ENCODE measurements around the gene SLC25A48. TPM values are rescaled to one million over a fixed set of nuclear protein-coding genes. Genes with fewer than 3 reads are reported as not detected.

The SLC25A48 gene
- total RNA-seq, 1 donor from 2014 or later: 0.52 TPM

GRCh38 chr5:135887447-135887864 is 53.0 kb downstream of the SLC25A48 start:
- H3K4me3 ChIP-seq (ENCODE audit: low read length in 3 of 3): no peak overlapping the region
- H3K36me3 ChIP-seq (ENCODE audit: control insufficient read depth in 3 of 3, insufficient read depth in 3 of 3, low read length in 3 of 3): no peaks in the 10 kb centered on the region
- H3K9me3 ChIP-seq (ENCODE audit: control insufficient read depth in 3 of 3, low read length in 3 of 3): no peaks in the 10 kb centered on the region
- H3K9ac ChIP-seq (ENCODE audit: low read depth in 1 of 3, low read length in 3 of 3): no peak overlapping the region
- H3K27ac ChIP-seq (ENCODE audit: low read depth, low read length): no peak overlapping the region
- peaks cover 9 to 13% (median 13%) of the 10 kb centered on the region in 3 donors for H3K27me3 ChIP-seq (ENCODE audit: control insufficient read depth in 3 of 3, insufficient read depth in 3 of 3, low read length in 3 of 3)
- H3K4me1 ChIP-seq (ENCODE audit: control insufficient read depth in 3 of 3, insufficient read depth in 3 of 3, low read length in 3 of 3): peaks cover 0 to 2% (median 0%) of the 10 kb centered on the region in 3 donors

- Histone ChIP-seq H3K27me3 (ENCODE audit: control insufficient read depth in 3 of 3, insufficient read depth in 3 of 3, low read length in 3 of 3) (peaks cover 9 to 13% (median 13%) of the 10 kb centered on the region in 3 donors), H3K27ac (ENCODE audit: low read depth, low read length) (no peak overlapping the region), H3K4me3 (ENCODE audit: low read length in 3 of 3) (no peak overlapping the region), H3K36me3 (ENCODE audit: control insufficient read depth in 3 of 3, insufficient read depth in 3 of 3, low read length in 3 of 3) (no peaks in the 10 kb centered on the region), H3K9ac (ENCODE audit: low read depth in 1 of 3, low read length in 3 of 3) (no peak overlapping the region), H3K4me1 (ENCODE audit: control insufficient read depth in 3 of 3, insufficient read depth in 3 of 3, low read length in 3 of 3) (peaks cover 0 to 2% (median 0%) of the 10 kb centered on the region in 3 donors), H3K9me3 (ENCODE audit: control insufficient read depth in 3 of 3, low read length in 3 of 3) (no peaks in the 10 kb centered on the region)
Observed at GRCh38 chr5:135887881-135888614, 53.6 kb downstream of the SLC25A48 start.

- Histone ChIP-seq H3K4me1 (ENCODE audit: control insufficient read depth in 3 of 3, insufficient read depth in 3 of 3, low read length in 3 of 3) (peaks cover 0 to 2% (median 0%) of the 10 kb centered on the region in 3 donors), H3K27ac (ENCODE audit: low read depth, low read length) (no peak overlapping the region), H3K27me3 (ENCODE audit: control insufficient read depth in 3 of 3, insufficient read depth in 3 of 3, low read length in 3 of 3) (peaks cover 2 to 8% (median 3%) of the 10 kb centered on the region in 3 donors), H3K36me3 (ENCODE audit: control insufficient read depth in 3 of 3, insufficient read depth in 3 of 3, low read length in 3 of 3) (no peaks in the 10 kb centered on the region), H3K4me3 (ENCODE audit: low read length in 3 of 3) (no peak overlapping the region), H3K9ac (ENCODE audit: low read depth in 1 of 3, low read length in 3 of 3) (no peak overlapping the region), H3K9me3 (ENCODE audit: control insufficient read depth in 3 of 3, low read length in 3 of 3) (no peaks in the 10 kb centered on the region)
Observed at GRCh38 chr5:135890296-135890695, 55.8 kb downstream of the SLC25A48 start.

- no peak overlapping the region for H3K9ac ChIP-seq (ENCODE audit: low read depth in 1 of 3, low read length in 3 of 3)
- H3K9me3 ChIP-seq (ENCODE audit: control insufficient read depth in 3 of 3, low read length in 3 of 3): no peaks in the 10 kb centered on the region
- H3K36me3 ChIP-seq (ENCODE audit: control insufficient read depth in 3 of 3, insufficient read depth in 3 of 3, low read length in 3 of 3): no peaks in the 10 kb centered on the region
- no peak overlapping the region for H3K4me3 ChIP-seq (ENCODE audit: low read length in 3 of 3)
- peaks cover 0 to 2% (median 0%) of the 10 kb centered on the region in 3 donors for H3K4me1 ChIP-seq (ENCODE audit: control insufficient read depth in 3 of 3, insufficient read depth in 3 of 3, low read length in 3 of 3)
- H3K27ac ChIP-seq (ENCODE audit: low read depth, low read length): no peak overlapping the region
- H3K27me3 ChIP-seq (ENCODE audit: control insufficient read depth in 3 of 3, insufficient read depth in 3 of 3, low read length in 3 of 3): peaks cover 0 to 6% (median 3%) of the 10 kb centered on the region in 3 donors
Observed at GRCh38 chr5:135890867-135891266, 56.4 kb downstream of the SLC25A48 start.

- Histone ChIP-seq H3K36me3 (ENCODE audit: control insufficient read depth in 3 of 3, insufficient read depth in 3 of 3, low read length in 3 of 3) (no peaks in the 10 kb centered on the region), H3K27ac (ENCODE audit: low read depth, low read length) (no peak overlapping the region), H3K27me3 (ENCODE audit: control insufficient read depth in 3 of 3, insufficient read depth in 3 of 3, low read length in 3 of 3) (peaks cover 0 to 6% (median 3%) of the 10 kb centered on the region in 3 donors), H3K4me3 (ENCODE audit: low read length in 3 of 3) (no peak overlapping the region), H3K4me1 (ENCODE audit: control insufficient read depth in 3 of 3, insufficient read depth in 3 of 3, low read length in 3 of 3) (peaks cover 0 to 2% (median 0%) of the 10 kb centered on the region in 3 donors), H3K9ac (ENCODE audit: low read depth in 1 of 3, low read length in 3 of 3) (no peak overlapping the region), H3K9me3 (ENCODE audit: control insufficient read depth in 3 of 3, low read length in 3 of 3) (no peaks in the 10 kb centered on the region)
Observed at GRCh38 chr5:135891268-135891667, 56.8 kb downstream of the SLC25A48 start.

- Histone ChIP-seq H3K36me3 (ENCODE audit: control insufficient read depth in 3 of 3, insufficient read depth in 3 of 3, low read length in 3 of 3) (no peaks in the 10 kb centered on the region), H3K27me3 (ENCODE audit: control insufficient read depth in 3 of 3, insufficient read depth in 3 of 3, low read length in 3 of 3) (peaks cover 0 to 6% (median 3%) of the 10 kb centered on the region in 3 donors), H3K4me3 (ENCODE audit: low read length in 3 of 3) (no peak overlapping the region), H3K4me1 (ENCODE audit: control insufficient read depth in 3 of 3, insufficient read depth in 3 of 3, low read length in 3 of 3) (peaks cover 0 to 2% (median 0%) of the 10 kb centered on the region in 3 donors), H3K9ac (ENCODE audit: low read depth in 1 of 3, low read length in 3 of 3) (no peak overlapping the region), H3K27ac (ENCODE audit: low read depth, low read length) (no peak overlapping the region), H3K9me3 (ENCODE audit: control insufficient read depth in 3 of 3, low read length in 3 of 3) (no peaks in the 10 kb centered on the region)
Observed at GRCh38 chr5:135891791-135892190, 57.3 kb downstream of the SLC25A48 start.

GRCh38 chr5:135894276-135894675 is 59.8 kb downstream of the SLC25A48 start:
- Histone ChIP-seq H3K9ac (ENCODE audit: low read depth in 1 of 3, low read length in 3 of 3) (no peak overlapping the region), H3K4me1 (ENCODE audit: control insufficient read depth in 3 of 3, insufficient read depth in 3 of 3, low read length in 3 of 3) (no peaks in the 10 kb centered on the region), H3K36me3 (ENCODE audit: control insufficient read depth in 3 of 3, insufficient read depth in 3 of 3, low read length in 3 of 3) (no peaks in the 10 kb centered on the region), H3K27ac (ENCODE audit: low read depth, low read length) (no peak overlapping the region), H3K9me3 (ENCODE audit: control insufficient read depth in 3 of 3, low read length in 3 of 3) (no peaks in the 10 kb centered on the region), H3K27me3 (ENCODE audit: control insufficient read depth in 3 of 3, insufficient read depth in 3 of 3, low read length in 3 of 3) (peaks cover 0 to 6% (median 4%) of the 10 kb centered on the region in 3 donors), H3K4me3 (ENCODE audit: low read length in 3 of 3) (no peak overlapping the region)

- no peaks in the 10 kb centered on the region for H3K9me3 ChIP-seq (ENCODE audit: control insufficient read depth in 3 of 3, low read length in 3 of 3)
- no peak overlapping the region for H3K4me3 ChIP-seq (ENCODE audit: low read length in 3 of 3)
- no peaks in the 10 kb centered on the region for H3K4me1 ChIP-seq (ENCODE audit: control insufficient read depth in 3 of 3, insufficient read depth in 3 of 3, low read length in 3 of 3)
- no peaks in the 10 kb centered on the region for H3K36me3 ChIP-seq (ENCODE audit: control insufficient read depth in 3 of 3, insufficient read depth in 3 of 3, low read length in 3 of 3)
- no peak overlapping the region for H3K27ac ChIP-seq (ENCODE audit: low read depth, low read length)
- peaks cover 0 to 10% (median 4%) of the 10 kb centered on the region in 3 donors for H3K27me3 ChIP-seq (ENCODE audit: control insufficient read depth in 3 of 3, insufficient read depth in 3 of 3, low read length in 3 of 3)
- no peak overlapping the region for H3K9ac ChIP-seq (ENCODE audit: low read depth in 1 of 3, low read length in 3 of 3)
Observed at GRCh38 chr5:135894789-135895188, 60.3 kb downstream of the SLC25A48 start.

- H3K9ac ChIP-seq (ENCODE audit: low read depth in 1 of 3, low read length in 3 of 3): no peak within 1 kb of the TSS
- no peak within 1 kb of the TSS for H3K27ac ChIP-seq (ENCODE audit: low read depth, low read length)
- H3K9me3 ChIP-seq (ENCODE audit: control insufficient read depth in 3 of 3, low read length in 3 of 3): no peaks in the 10 kb centered on the region
- H3K4me3 ChIP-seq (ENCODE audit: low read length in 3 of 3): no peak within 1 kb of the TSS
- H3K4me1 ChIP-seq (ENCODE audit: control insufficient read depth in 3 of 3, insufficient read depth in 3 of 3, low read length in 3 of 3): no peaks in the 10 kb centered on the region
- H3K27me3 ChIP-seq (ENCODE audit: control insufficient read depth in 3 of 3, insufficient read depth in 3 of 3, low read length in 3 of 3): peaks cover 0 to 13% (median 4%) of the 10 kb centered on the region in 3 donors
- H3K36me3 ChIP-seq (ENCODE audit: control insufficient read depth in 3 of 3, insufficient read depth in 3 of 3, low read length in 3 of 3): no peaks in the 10 kb centered on the region
Observed at GRCh38 chr5:135895474-135896006, 61.1 kb downstream of the SLC25A48 start, which contains the start of gene IL9. IL9 (minus strand) TSS chr5:135895841; CDS start chr5:135895816, 25 bp downstream.

GRCh38 chr5:135898651-135899050 is 64.2 kb downstream of the SLC25A48 start:
- H3K9ac ChIP-seq (ENCODE audit: low read depth in 1 of 3, low read length in 3 of 3): no peak overlapping the region
- no peak overlapping the region for H3K4me3 ChIP-seq (ENCODE audit: low read length in 3 of 3)
- H3K36me3 ChIP-seq (ENCODE audit: control insufficient read depth in 3 of 3, insufficient read depth in 3 of 3, low read length in 3 of 3): no peaks in the 10 kb centered on the region
- H3K27ac ChIP-seq (ENCODE audit: low read depth, low read length): no peak overlapping the region
- H3K9me3 ChIP-seq (ENCODE audit: control insufficient read depth in 3 of 3, low read length in 3 of 3): no peaks in the 10 kb centered on the region
- no peaks in the 10 kb centered on the region for H3K4me1 ChIP-seq (ENCODE audit: control insufficient read depth in 3 of 3, insufficient read depth in 3 of 3, low read length in 3 of 3)
- H3K27me3 ChIP-seq (ENCODE audit: control insufficient read depth in 3 of 3, insufficient read depth in 3 of 3, low read length in 3 of 3): peaks cover 0 to 18% (median 4%) of the 10 kb centered on the region in 3 donors

Data from skeletal muscle tissue (tissue), 4 donors.